ENCODE results near the gene GK.

- TF ChIP-seq NFRKB (IDR thresholded peaks at IDR 0.05) (no peak), ZNF384 (IDR thresholded peaks at IDR 0.05) (no peak), ELF4 (IDR thresholded peaks at IDR 0.05) (no peak), FOXA1 (IDR thresholded peaks at IDR 0.05) (no peak), SP1 (IDR thresholded peaks at IDR 0.05) (no peak), ARNT (IDR thresholded peaks at IDR 0.05) (no peak), SUZ12 (IDR thresholded peaks at IDR 0.05) (no peak), FOXK2 (IDR thresholded peaks at IDR 0.05) (no peak), BHLHE40 (IDR thresholded peaks at IDR 0.05; ENCODE audit: borderline replicate concordance) (no peak)
Measured at GRCh38 chrX:30649859-30650258, 3.4 kb upstream of the GK start.

Measured in HEK293T (cell line).